Activated naive CD8-positive, alpha-beta T cell treated with anti-CD3 and anti-CD28 coated beads, Interleukin-2, amount 10 ng/mL, durations not matched to agents 7 days and 5 days (primary cell): ENCODE data around the gene CA12. TPM values are rescaled to one million over a fixed set of nuclear protein-coding genes. Genes with fewer than 3 reads are reported as not detected.

Experiments
- ATAC-seq: fragments of 150-1000 bp; cut with Tn5 transposase; one replicate; pipeline ENCODE4 v1.10.0; 2021; ENCODE audit warnings: low read depth, moderate library complexity
- POLR2A ChIA-PET: fragments of 350-600 bp; sonication (Branson Sonifier 250); formaldehyde crosslinking; loops from one replicate; lab custom pipeline; 2021; ENCODE audit warnings: antibody characterized with exemption; lab: Charles Lee
- DNase-seq: peaks from one replicate; pipeline ENCODE4 v3.0.0; 2021
- H3K27ac Mint-ChIP-seq: one replicate; pipeline ENCODE4 v1.8.0; 2022; ENCODE audit warnings: mild to moderate bottlenecking, mixed read lengths
- H3K27me3 Mint-ChIP-seq: one replicate; pipeline ENCODE4 v1.8.0; 2022; ENCODE audit warnings: mild to moderate bottlenecking, moderate library complexity, mixed read lengths
- H3K36me3 Mint-ChIP-seq: one replicate; pipeline ENCODE4 v1.8.0; 2021; ENCODE audit warnings: mild to moderate bottlenecking, mixed read lengths
- H3K4me1 Mint-ChIP-seq: one replicate; pipeline ENCODE4 v1.8.0; 2021; ENCODE audit warnings: mixed read lengths
- H3K4me3 Mint-ChIP-seq: one replicate; pipeline ENCODE4 v1.8.0; 2022; ENCODE audit warnings: mild to moderate bottlenecking, moderate library complexity, mixed read lengths
- H3K9me3 Mint-ChIP-seq: one replicate; pipeline ENCODE4 v1.8.0; 2021; ENCODE audit warnings: mixed read lengths
- total RNA-seq, 2 experiments: library from RNA; stranded (reverse); gene quantifications; one replicate each; pipeline ENCODE4 v1.2.3, GENCODE V29; 2021

The CA12 gene
- total RNA-seq, 2 experiments from 2014 or later, result not detected

DNA sequence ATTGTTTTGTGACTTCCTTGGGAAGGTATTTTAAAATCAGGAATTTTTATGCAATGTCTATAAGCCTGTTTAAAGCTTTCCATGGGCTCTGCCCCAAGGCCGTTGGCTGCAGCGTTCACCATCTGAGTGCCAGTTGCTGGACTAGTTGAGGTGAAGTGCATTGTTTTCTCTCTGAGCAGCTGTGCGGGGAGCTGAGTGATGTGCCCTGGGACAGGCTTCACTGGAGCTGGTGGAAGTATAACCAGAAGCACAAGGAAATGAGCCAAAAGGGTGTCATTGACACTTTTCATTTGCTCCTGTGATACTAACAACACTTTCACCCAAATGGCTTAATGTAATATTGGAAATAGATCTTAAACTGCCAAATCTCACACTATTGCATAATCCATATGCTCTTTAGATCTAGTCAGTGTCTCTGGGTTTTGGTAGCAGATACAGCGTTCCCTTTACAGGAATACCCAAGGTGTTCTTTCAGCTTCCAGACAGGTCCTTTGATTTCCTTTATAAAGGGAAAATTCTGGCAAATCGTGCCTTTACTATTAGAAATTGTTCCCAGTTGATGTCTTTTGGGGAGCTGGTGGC lies 75.1 kb downstream of the CA12 start:
- Mint-ChIP-seq H3K27ac (no peak overlapping the region), H3K9me3 (no peaks in the 10 kb centered on the region), H3K36me3 (peaks cover 3% of the 10 kb centered on the region), H3K4me1 (no peaks in the 10 kb centered on the region), H3K27me3 (no peaks in the 10 kb centered on the region), H3K4me3 (no peak overlapping the region)
- ATAC-seq (no peak), DNase-seq (no peak)
- POLR2A ChIA-PET, result interaction anchor here (0.6 kb wide), 1 partner anchor 321 kb away, joined by 6 read pairs; no protein-coding TSS in a partner anchor

DNA sequence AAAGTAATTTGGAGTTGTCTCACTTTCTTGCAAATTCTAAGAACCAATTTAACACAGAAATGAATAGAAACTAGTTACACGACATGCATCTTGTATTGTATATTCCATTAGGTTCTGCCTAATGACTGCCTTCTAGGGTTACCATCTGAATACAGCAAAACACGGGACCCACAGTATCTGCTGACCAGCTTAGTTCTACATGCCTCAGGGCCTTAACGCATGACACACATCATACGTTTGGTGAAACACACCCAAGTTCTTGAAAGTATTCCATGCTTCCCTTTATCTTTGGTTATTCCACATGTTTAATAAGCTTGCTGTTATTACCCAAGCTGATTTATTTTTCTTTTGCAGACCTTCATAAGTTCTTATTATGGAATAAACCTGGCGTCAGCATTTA lies 76.4 kb downstream of the CA12 start:
- no peaks in the 10 kb centered on the region for H3K27me3 Mint-ChIP-seq
- POLR2A ChIA-PET, result no interaction called here
- no peaks in the 10 kb centered on the region for H3K9me3 Mint-ChIP-seq
- no peak overlapping the region for H3K27ac Mint-ChIP-seq
- H3K4me3 Mint-ChIP-seq, result no peak overlapping the region
- no peak for ATAC-seq
- no peaks in the 10 kb centered on the region for H3K4me1 Mint-ChIP-seq
- DNase-seq, result no peak
- H3K36me3 Mint-ChIP-seq, result no peaks in the 10 kb centered on the region

DNA sequence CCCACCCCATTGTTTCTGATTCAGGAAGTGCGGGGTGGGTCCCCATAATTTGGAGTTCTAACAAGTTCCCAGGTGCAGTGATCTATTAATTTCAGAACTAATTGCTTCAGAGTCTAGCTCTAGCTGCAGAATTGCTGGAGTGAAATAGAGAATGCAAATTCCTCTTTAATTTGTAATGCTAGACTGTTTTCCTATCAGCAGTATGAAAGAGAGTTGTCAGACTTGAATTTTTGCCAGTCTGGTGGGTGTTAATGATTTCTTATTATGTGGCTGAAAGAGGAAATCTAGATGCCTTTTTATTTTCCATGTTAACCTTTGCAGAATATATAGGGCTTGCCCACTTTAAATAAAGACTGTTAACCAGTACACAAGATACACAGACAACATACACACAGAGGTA lies 80.6 kb downstream of the CA12 start:
- Mint-ChIP-seq H3K4me3 (no peak overlapping the region), H3K36me3 (no peaks in the 10 kb centered on the region), H3K9me3 (no peaks in the 10 kb centered on the region), H3K27ac (no peak overlapping the region), H3K4me1 (peaks cover 7% of the 10 kb centered on the region), H3K27me3 (no peaks in the 10 kb centered on the region)
- ATAC-seq, result no peak
- POLR2A ChIA-PET, result no interaction called here
- DNase-seq, result no peak

DNA sequence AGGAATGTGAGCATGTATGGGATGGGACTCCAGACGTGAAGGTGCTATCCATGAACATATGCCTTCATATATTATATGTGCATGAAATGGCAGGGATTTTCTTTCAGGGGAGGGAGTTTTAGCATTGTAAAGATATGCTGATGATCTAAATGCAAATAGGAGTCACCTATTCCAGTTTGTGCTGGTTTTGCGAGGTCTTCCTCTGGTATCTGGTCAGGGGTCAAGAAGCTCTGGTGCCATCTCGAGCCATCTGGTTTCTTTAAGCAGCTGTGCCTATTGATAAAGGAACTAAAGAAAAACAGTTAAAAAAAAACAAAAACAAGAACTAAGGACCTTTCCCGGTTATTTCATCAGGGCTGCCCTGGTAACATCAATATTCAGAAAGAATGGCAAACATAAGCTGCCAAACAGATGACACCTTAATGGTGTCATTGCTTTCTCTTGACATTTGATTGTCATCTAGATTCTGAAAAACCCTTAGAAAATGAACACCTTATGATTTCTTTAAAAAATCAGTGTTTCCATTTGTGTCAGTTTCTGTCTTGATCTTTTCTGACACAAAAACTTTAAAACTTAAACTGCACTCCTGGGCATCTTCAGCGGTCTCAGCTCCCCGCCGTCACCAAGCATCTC lies 81.6 kb downstream of the CA12 start:
- no peak overlapping the region for H3K4me3 Mint-ChIP-seq
- POLR2A ChIA-PET, result no interaction called here
- H3K4me1 Mint-ChIP-seq, result peaks cover 11% of the 10 kb centered on the region
- H3K27me3 Mint-ChIP-seq, result no peaks in the 10 kb centered on the region
- ATAC-seq (no peak), DNase-seq (no peak)
- H3K27ac Mint-ChIP-seq, result no peak overlapping the region
- no peaks in the 10 kb centered on the region for H3K36me3 Mint-ChIP-seq
- no peaks in the 10 kb centered on the region for H3K9me3 Mint-ChIP-seq

DNA sequence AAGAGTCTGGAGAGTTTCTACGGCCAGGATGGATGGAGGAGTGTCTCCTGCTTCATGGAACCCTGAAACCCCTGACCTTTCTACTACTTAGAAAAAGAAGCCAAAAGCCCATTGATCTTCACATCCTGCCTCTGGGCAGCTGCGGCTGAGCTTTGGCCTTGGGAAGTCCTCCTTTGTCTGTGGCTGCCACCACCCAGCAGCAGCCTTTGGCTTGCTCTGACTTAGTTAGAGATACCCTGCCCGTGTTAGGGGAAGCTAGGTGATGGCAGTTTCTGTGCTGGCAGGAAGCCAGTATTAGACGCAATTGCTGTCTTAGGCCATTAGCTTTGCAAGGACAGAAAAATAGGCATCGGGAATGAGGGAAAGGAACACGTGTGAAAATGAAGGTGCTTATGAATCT lies 85.5 kb downstream of the CA12 start:
- H3K36me3 Mint-ChIP-seq, result peaks cover 3% of the 10 kb centered on the region
- POLR2A ChIA-PET, result interaction anchor here (0.7 kb wide), 1 partner anchor 106 kb away, joined by 3 read pairs; no protein-coding TSS in a partner anchor

DNA sequence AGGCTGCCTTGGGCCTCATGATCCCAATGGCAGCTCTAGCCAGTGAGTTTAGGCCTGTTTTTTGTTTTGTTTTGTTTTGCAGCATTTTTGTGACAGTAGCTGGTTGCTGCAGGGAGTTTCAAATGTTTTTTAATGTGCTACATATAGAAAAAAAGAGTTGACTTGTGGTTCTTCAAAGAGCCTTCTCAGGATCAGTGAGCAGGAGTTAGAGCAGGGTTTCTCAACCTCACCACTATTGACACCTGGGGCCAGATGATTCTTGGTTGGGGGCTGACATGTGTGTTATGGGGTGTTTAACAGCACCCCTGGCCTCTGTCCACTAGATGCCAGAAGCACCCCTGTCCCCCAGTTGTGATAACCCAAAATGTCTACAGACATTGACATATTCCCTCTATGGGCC lies 86.3 kb downstream of the CA12 start:
- no peak for ATAC-seq
- Mint-ChIP-seq H3K9me3 (no peaks in the 10 kb centered on the region), H3K27me3 (no peaks in the 10 kb centered on the region), H3K4me1 (peaks cover 11% of the 10 kb centered on the region), H3K4me3 (no peak overlapping the region), H3K27ac (no peak overlapping the region), H3K36me3 (peaks cover 3% of the 10 kb centered on the region)
- POLR2A ChIA-PET, result no interaction called here
- DNase-seq, result no peak

More for the DNA sequence above, 85.5 kb downstream of the CA12 start:
- no peak for DNase-seq
- no peaks in the 10 kb centered on the region for H3K9me3 Mint-ChIP-seq
- H3K4me1 Mint-ChIP-seq, result peaks cover 11% of the 10 kb centered on the region
- no peaks in the 10 kb centered on the region for H3K27me3 Mint-ChIP-seq
- no peak overlapping the region for H3K4me3 Mint-ChIP-seq
- H3K27ac Mint-ChIP-seq, result no peak overlapping the region
- no peak for ATAC-seq

DNA sequence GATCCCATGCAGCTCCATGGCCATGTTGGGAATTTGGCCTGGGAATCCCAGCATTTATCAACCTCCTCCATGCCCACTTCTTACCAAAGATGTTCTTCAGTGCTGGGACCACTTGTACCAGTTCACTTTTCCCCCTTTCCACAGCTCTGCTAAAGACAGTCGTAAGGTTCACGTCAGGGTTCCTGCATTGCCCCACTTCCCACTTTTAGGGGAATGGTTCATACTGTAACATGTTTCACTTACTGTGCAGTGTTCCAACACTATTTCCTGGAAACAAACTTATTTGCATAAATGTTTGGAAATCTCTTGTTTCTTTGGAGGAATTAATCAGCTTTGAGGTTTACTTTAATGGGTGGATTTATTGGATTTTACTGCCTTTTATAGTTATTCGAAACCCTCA lies 87.3 kb downstream of the CA12 start:
- H3K27me3 Mint-ChIP-seq, result no peaks in the 10 kb centered on the region
- H3K27ac Mint-ChIP-seq, result no peak overlapping the region
- DNase-seq (no peak), ATAC-seq (no peak)
- POLR2A ChIA-PET, result interaction anchor here (0.5 kb wide), 1 partner anchor 253 kb away, joined by 3 read pairs; no protein-coding TSS in a partner anchor
- H3K36me3 Mint-ChIP-seq, result peaks cover 3% of the 10 kb centered on the region
- no peaks in the 10 kb centered on the region for H3K9me3 Mint-ChIP-seq
- no peak overlapping the region for H3K4me3 Mint-ChIP-seq
- peaks cover 11% of the 10 kb centered on the region for H3K4me1 Mint-ChIP-seq

DNA sequence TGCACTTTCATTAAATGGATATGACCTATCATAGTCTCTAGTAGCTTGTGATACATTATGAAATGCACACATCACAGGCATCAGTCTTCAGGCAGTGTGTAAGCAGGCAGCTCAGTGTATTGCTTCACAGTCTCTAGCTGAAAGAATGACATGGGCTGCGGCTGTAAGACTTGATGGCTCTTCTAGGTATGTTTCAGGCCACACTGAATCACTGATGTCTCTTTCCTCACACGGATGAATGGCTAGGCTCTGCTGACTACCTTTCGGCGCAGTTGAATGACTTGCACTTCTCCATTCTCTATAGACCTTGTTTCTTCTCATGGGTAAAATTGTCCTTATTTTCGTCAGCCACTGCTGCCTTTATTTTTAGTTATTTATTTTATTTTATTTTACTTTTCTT lies 88.9 kb downstream of the CA12 start:
- no peak for DNase-seq
- ATAC-seq, result no peak
- H3K27me3 Mint-ChIP-seq, result no peaks in the 10 kb centered on the region
- no peak overlapping the region for H3K4me3 Mint-ChIP-seq
- POLR2A ChIA-PET, result no interaction called here
- no peaks in the 10 kb centered on the region for H3K9me3 Mint-ChIP-seq
- H3K27ac Mint-ChIP-seq, result no peak overlapping the region
- H3K36me3 Mint-ChIP-seq, result peaks cover 3% of the 10 kb centered on the region
- H3K4me1 Mint-ChIP-seq, result peaks cover 16% of the 10 kb centered on the region

DNA sequence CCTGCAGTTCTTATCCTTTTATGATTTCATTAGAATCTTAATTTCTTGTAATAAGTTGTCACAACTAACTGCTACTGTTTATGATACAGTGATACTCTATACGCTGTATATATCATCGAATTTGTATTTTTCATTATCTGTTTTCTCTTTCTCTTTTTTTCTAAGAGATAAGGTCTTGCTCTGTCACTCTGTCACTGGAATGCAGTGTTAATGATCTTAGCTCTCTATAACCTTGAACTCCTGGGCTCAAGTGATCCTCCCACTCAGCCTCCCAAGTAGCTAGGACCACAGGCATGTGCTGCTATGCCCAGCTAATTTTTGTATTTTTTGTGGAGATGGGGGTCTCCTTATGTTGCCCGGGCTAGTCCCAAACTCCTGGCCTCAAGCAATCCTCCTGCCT lies 89.4 kb downstream of the CA12 start:
- DNase-seq (no peak), ATAC-seq (no peak)
- POLR2A ChIA-PET, result no interaction called here
- Mint-ChIP-seq H3K27ac (no peak overlapping the region), H3K9me3 (no peaks in the 10 kb centered on the region), H3K4me3 (no peak overlapping the region), H3K4me1 (peaks cover 14% of the 10 kb centered on the region), H3K36me3 (peaks cover 3% of the 10 kb centered on the region), H3K27me3 (no peaks in the 10 kb centered on the region)

DNA sequence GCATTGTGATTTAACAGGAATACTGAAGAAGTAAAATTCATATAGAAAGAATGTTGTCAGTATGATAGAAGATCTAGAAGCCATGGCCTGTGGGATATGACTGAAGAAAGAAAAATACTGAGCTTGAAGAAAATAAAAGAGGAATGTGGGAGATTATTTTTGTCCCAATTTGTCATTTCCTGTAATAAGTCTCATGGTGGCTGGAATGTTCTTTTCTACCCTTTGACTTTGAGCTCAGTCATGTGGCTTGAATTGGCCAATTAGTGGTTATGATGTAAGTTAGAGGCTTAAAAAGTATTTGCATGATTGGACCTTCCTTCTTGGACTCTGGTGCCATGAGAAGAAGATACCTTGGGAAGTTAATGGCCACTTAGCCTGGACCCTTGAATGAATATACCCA lies 90.1 kb downstream of the CA12 start:
- POLR2A ChIA-PET, result no interaction called here
- Mint-ChIP-seq H3K27ac (no peak overlapping the region), H3K9me3 (no peaks in the 10 kb centered on the region), H3K36me3 (peaks cover 3% of the 10 kb centered on the region), H3K4me1 (peaks cover 11% of the 10 kb centered on the region), H3K4me3 (no peak overlapping the region), H3K27me3 (no peaks in the 10 kb centered on the region)
- no peak for DNase-seq
- no peak for ATAC-seq

DNA sequence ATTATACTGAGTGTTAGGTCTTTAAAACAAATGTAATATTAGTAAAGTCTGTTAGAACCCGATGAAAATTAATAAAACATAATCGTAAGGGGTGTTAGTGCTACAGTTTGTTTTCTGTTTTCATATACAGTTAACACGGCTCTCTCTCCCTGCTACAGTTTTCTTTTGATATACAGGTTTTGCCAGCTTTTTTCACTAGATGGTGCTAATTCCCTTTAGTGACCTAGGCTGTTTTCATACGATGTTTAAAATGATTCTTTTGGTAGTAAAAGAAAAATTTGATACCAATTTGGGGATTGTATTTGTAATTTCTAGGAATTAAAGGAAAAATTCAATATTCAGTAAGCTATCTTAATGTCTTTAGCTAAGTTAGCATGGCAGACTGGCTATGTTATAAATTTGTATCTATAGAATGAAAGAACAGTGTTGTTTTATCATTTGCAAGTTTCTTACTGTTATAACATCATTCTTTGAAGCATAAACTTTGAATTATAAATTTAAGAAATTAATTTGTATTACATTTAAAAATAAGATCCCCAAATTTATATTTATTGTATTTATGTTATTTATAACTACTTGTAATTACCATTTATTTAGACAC lies 92.8 kb downstream of the CA12 start:
- peaks cover 4% of the 10 kb centered on the region for H3K4me1 Mint-ChIP-seq
- no peak for DNase-seq
- H3K27me3 Mint-ChIP-seq, result no peaks in the 10 kb centered on the region
- no peak for ATAC-seq
- no peak overlapping the region for H3K27ac Mint-ChIP-seq
- no peak overlapping the region for H3K4me3 Mint-ChIP-seq
- peaks cover 3% of the 10 kb centered on the region for H3K36me3 Mint-ChIP-seq
- POLR2A ChIA-PET, result no interaction called here
- no peaks in the 10 kb centered on the region for H3K9me3 Mint-ChIP-seq

DNA sequence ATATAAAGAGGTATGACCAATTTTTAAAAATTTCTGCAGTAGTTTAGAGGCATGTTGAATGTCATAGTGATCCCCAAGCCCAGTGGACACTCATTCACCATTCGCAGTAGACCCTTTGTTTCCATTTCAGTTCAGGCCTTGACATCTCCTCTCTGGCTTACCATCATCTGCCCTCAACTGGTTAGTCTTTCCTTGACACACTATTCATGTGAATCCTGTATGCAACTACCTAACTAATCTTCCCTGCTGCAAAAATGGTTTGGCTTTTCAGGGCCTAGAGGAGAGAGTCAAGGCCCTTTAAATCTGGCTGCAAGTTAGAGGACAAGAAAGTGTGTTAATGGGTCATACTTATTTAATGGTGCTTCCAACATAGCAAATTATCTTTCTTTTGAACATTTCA lies 93.3 kb downstream of the CA12 start:
- POLR2A ChIA-PET, result no interaction called here

DNA sequence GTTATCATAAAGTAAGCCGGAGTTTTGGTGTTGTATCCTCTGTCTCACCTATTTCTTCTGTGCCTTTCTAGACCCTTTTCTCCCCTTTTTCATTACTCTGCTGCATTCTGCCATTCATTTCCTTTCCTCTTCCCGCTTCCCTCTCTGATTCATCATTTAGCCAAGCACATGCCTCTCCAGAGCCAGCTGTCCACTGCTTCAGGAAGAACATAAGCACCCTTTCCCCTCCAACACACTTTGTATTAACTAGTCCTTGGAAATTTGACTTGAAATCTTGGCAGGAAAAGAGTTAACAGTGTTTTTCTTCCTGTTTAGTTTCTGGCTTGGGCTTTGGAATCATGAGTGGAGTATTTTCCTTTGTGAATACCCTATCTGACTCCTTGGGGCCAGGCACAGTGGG lies 94.5 kb downstream of the CA12 start:
- DNase-seq, result no peak
- POLR2A ChIA-PET, result no interaction called here
- no peaks in the 10 kb centered on the region for H3K27me3 Mint-ChIP-seq
- no peak overlapping the region for H3K27ac Mint-ChIP-seq
- H3K4me1 Mint-ChIP-seq, result peaks cover 4% of the 10 kb centered on the region
- no peak for ATAC-seq
- H3K4me3 Mint-ChIP-seq, result no peak overlapping the region
- peaks cover 5% of the 10 kb centered on the region for H3K36me3 Mint-ChIP-seq
- no peaks in the 10 kb centered on the region for H3K9me3 Mint-ChIP-seq

More for the DNA sequence above, 93.3 kb downstream of the CA12 start:
- Mint-ChIP-seq H3K27ac (no peak overlapping the region), H3K4me3 (no peak overlapping the region), H3K36me3 (peaks cover 5% of the 10 kb centered on the region), H3K4me1 (peaks cover 4% of the 10 kb centered on the region), H3K9me3 (no peaks in the 10 kb centered on the region), H3K27me3 (no peaks in the 10 kb centered on the region)
- ATAC-seq, result no peak
- DNase-seq, result no peak

DNA sequence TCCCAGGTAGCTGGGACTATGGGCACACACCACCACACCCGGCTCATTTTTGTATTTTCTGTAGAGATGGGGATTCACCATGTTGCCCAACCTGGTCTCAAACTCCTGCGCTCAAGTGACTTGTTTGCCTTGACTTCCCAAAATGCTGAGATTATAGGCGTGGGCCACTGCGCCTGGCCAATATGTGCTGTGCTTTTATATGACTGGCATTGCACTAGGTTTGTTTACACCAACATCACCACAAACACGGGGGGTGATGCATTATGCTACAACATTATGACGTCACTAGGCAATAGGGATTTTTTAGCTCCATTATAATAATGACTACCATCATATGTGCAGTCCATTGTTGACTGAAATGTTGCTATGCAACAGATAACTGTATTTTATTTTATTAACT lies 97.3 kb downstream of the CA12 start:
- POLR2A ChIA-PET, result no interaction called here

More for the DNA sequence above, 97.3 kb downstream of the CA12 start:
- H3K36me3 Mint-ChIP-seq, result peaks cover 9% of the 10 kb centered on the region
- H3K9me3 Mint-ChIP-seq, result no peaks in the 10 kb centered on the region
- peaks cover 4% of the 10 kb centered on the region for H3K4me1 Mint-ChIP-seq
- H3K4me3 Mint-ChIP-seq, result no peak overlapping the region
- no peak for ATAC-seq
- H3K27me3 Mint-ChIP-seq, result no peaks in the 10 kb centered on the region
- H3K27ac Mint-ChIP-seq, result no peak overlapping the region
- DNase-seq, result no peak
